H1 (cell line): ENCODE results near the gene DYNLRB1. TPM values are rescaled to one million over a fixed set of nuclear protein-coding genes. Genes with fewer than 3 reads are reported as not detected.

Experiments used
- CEBPB ChIP-seq: IDR thresholded peaks from 2 replicates; pipeline ENCODE4 v1.6.1; 2012; ENCODE audit warnings: low read depth, low read length
- CHD7 ChIP-seq: fragments of 300-600 bp; sonication (generic); IDR thresholded peaks from 2 replicates; pipeline ENCODE4 v1.7.1; 2012; ENCODE audit warnings: low read length, moderate library complexity, mild to moderate bottlenecking, inconsistent platforms; ENCODE audit not compliant: insufficient replicate concordance
- SIN3A ChIP-seq, 2 experiments: IDR thresholded peaks in 1 of 2; conservative IDR thresholded peaks in 1 of 2; 2 replicates each; pipeline ENCODE4 v1.6.1; 2011 to 2012; ENCODE audit warnings: low read length in 2 of 2, improper control_type of control experiment in 1 of 2, low read depth in 1 of 2, mild to moderate bottlenecking in 1 of 2
- polyA plus RNA-seq, 7 experiments: library from polyadenylated mRNA; depleted of rRNA in 3 of 7; stranded (reverse) in 5 of 7; unstranded in 2 of 7; fragments of >200 nt in 5 of 7; fragments of 200-250 nt in 2 of 7; gene quantifications; 1 replicate in 5 of 7; 2 replicates in 1 of 7; 4 replicates in 1 of 7; pipeline versions ENCODE4 v1.2.1 to v1.2.3, GENCODE V29; 2011 to 2013; ENCODE audit warnings: missing spikeins in 2 of 7, mixed read lengths in 2 of 7
- total RNA-seq: library from RNA; stranded (reverse); fragmentation: NEBNext Ultra II Directional; extraction: Animal tissue kit (Norgen Biotek cat#: 25700); gene quantifications from 2 replicates; pipeline ENCODE4 v1.2.1, GENCODE V29; 2021

Gene DYNLRB1
- total and polyA plus RNA-seq, 2 of the 8 experiments (the other 6 are each of a cell fraction or from before 2014, with no cell fraction given) = 109 to 214 TPM

- TF ChIP-seq CHD7 (no peak), CEBPB (no peak), SIN3A (conservative IDR thresholded peaks at IDR 0.05 in 1 of 2, IDR thresholded peaks at IDR 0.05 in 1 of 2; ENCODE audit: low read depth in 1 of 2, low read length in 2 of 2) (no peak)
Observed at GRCh38 chr20:34586488-34587163, 70.4 kb downstream of the DYNLRB1 start (continued).
